Esophagus muscularis mucosa (tissue), 3 donors: Measurements from ENCODE around the gene CCDC12.

Source experiments
- EP300 ChIP-seq: sonication (generic); formaldehyde crosslinking; IDR thresholded peaks from one replicate; pipeline ENCODE4 v1.6.1; 2017; ENCODE audit warnings: antibody characterized with exemption
- TF ChIP-seq, protein P1 (sequence below), 3 experiments: fragments of 200-600 bp in 2 of 3; fragments of 450-650 bp in 1 of 3; sonication (generic) in 2 of 3; IDR thresholded peaks; one replicate each; pipeline ENCODE4 v1.5.1; 2017 to 2019; ENCODE audit warnings: antibody characterized with exemption in 3 of 3, mild to moderate bottlenecking in 2 of 3, moderate library complexity in 1 of 3

DNA sequence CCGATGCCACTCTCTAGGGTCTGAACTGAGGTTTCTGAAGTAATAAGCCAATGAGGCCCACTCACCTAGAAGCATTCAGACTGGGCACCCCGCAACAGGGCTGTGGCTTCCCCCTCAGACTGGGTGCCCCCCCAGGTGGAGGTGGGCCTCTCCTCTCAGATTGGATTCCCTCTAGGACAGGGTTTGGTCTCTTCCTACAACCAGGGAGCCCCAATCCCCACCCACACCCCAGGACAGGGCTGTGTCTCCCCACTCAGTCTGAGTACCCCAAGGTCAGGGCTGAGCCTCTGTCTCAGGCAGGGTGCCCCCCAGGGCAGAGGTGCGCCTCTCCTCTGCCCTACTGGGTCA lies 71.4 kb downstream of the CCDC12 start:
- TF ChIP-seq, protein P1, sequence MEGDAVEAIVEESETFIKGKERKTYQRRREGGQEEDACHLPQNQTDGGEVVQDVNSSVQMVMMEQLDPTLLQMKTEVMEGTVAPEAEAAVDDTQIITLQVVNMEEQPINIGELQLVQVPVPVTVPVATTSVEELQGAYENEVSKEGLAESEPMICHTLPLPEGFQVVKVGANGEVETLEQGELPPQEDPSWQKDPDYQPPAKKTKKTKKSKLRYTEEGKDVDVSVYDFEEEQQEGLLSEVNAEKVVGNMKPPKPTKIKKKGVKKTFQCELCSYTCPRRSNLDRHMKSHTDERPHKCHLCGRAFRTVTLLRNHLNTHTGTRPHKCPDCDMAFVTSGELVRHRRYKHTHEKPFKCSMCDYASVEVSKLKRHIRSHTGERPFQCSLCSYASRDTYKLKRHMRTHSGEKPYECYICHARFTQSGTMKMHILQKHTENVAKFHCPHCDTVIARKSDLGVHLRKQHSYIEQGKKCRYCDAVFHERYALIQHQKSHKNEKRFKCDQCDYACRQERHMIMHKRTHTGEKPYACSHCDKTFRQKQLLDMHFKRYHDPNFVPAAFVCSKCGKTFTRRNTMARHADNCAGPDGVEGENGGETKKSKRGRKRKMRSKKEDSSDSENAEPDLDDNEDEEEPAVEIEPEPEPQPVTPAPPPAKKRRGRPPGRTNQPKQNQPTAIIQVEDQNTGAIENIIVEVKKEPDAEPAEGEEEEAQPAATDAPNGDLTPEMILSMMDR (IDR thresholded peaks at IDR 0.05), result no peak
- TF ChIP-seq EP300, result no peak
